Heart right ventricle (tissue), 16 donors: ENCODE results near the gene HSD11B2. TPM values are rescaled to one million over a fixed set of nuclear protein-coding genes. Genes with fewer than 3 reads are reported as not detected.

Source experiments
- ATAC-seq, 8 donors: fragments of 200-7000 bp; cut with Tn5 transposase; one replicate each; pipeline ENCODE4 v1.9.1; 2020; ENCODE audit warnings: mild to moderate bottlenecking in 8 of 8, moderate library complexity in 8 of 8, moderate number of reproducible peaks in 1 of 8
- DNase-seq, 2 donors: peaks; one replicate each; pipeline ENCODE4 v3.0.0-alpha.2; 2020
- H3K27ac ChIP-seq, 10 donors: fragments of 200-600 bp; sonication (generic) in 2 of 10; one replicate each; pipeline versions ENCODE4 v1.5.0 to v1.8.0; 2020 to 2022; ENCODE audit warnings: mild to moderate bottlenecking in 3 of 10
- H3K27me3 ChIP-seq, 7 donors: fragments of 200-600 bp; one replicate each; pipeline ENCODE4 v1.8.0; 2021 to 2022; ENCODE audit warnings: mild to moderate bottlenecking in 2 of 7
- H3K36me3 ChIP-seq, 9 donors: fragments of 200-600 bp; sonication (generic) in 1 of 9; one replicate each; pipeline versions ENCODE4 v1.5.0 to v1.8.0; 2020 to 2022; ENCODE audit warnings: mild to moderate bottlenecking in 2 of 9
- H3K4me1 ChIP-seq, 9 donors: fragments of 200-600 bp; sonication (generic) in 1 of 9; one replicate each; pipeline versions ENCODE4 v1.5.0 to v1.8.0; 2020 to 2022; ENCODE audit warnings: mild to moderate bottlenecking in 4 of 9
- H3K4me3 ChIP-seq, 10 donors: fragments of 200-600 bp; sonication (generic) in 2 of 10; one replicate each; pipeline versions ENCODE4 v1.5.0 to v1.8.0; 2020 to 2022; ENCODE audit warnings: mild to moderate bottlenecking in 7 of 10, moderate library complexity in 2 of 10
- H3K9me3 ChIP-seq, 11 donors: fragments of 200-600 bp in 10 of 11; sonication (generic) in 2 of 11; one replicate each; pipeline versions ENCODE4 v1.5.0 to v1.8.0; 2013 to 2022; ENCODE audit warnings: mild to moderate bottlenecking in 2 of 11, control low read depth in 1 of 11, moderate library complexity in 1 of 11
- CTCF ChIP-seq, 9 donors: fragments of 200-600 bp; sonication (generic) in 2 of 9; IDR thresholded peaks; one replicate each; pipeline versions ENCODE4 v1.5.0 to v1.8.0; 2021 to 2022; ENCODE audit warnings: antibody characterized with exemption in 9 of 9, mild to moderate bottlenecking in 5 of 9, moderate library complexity in 1 of 9
- WGBS, 2 donors: extraction: QIAGEN DNeasy Blood & Tissue Kit; methylation state at CpG; one replicate each; pipeline ENCODE4 v1.1.7; 2013; ENCODE audit warnings: inconsistent platforms in 1 of 2; 5-methylcytosine and 5-hydroxymethylcytosine counted together
- intact Hi-C, 10 donors: fragments of 100-400 bp; cut with DNase I; formaldehyde crosslinking; loops; one replicate each; pipeline versions ENCODE4 v1.11.1 to v1.14.2; 2022
- polyA plus RNA-seq, 2 donors: library from polyadenylated mRNA; stranded (reverse); fragments of 200-250 nt; gene quantifications; one replicate each; pipeline ENCODE4 v1.2.3, GENCODE V29; 2013
- total RNA-seq, 10 donors: library from RNA; stranded (reverse); fragmentation: NEBNext Ultra II Directional in 3 of 10; extraction: Animal tissue kit (Norgen Biotek cat#: 25700) in 3 of 10; gene quantifications; one replicate each; pipeline versions ENCODE4 v1.2.1 to v1.2.4, GENCODE V29; 2021 to 2023
- donor health status: Arrhythmogenic right ventricular cardiomyopathy.
- donor health status: ischemic (EF 13 %, LVEDD 7.1; RV severe dilation, severe dysfunction).
- donor health status: healthy with polysubstance abuse.
- donor health status: DM: no; HTN: yes; CAD: no.
- donor health status: DM: no; HTN: no; CAD: no.
- donor health status: ischemic (EF 25% LVEDD 6.9; RV normal size, moderate dysfunction).
- donor health status: ischemic (EF 25% LVEDD 5.7; RV mildly dilated, moderate dysfunction).
- donor health status: healthy.
- donor health status: DM: yes; HTN: yes; CAD: no.
- donor health status: Ischemic cardiomyopathy.
- donor health status: ischemic (EF 35%, LVEDD 5.7; RV mildly dilated, moderate dysfunction).
- donor health status: nonischemic (EF 11% LVEDD 7.7; RV severe dilation, severe dysfunction).
- donor health status: DM: yes; HTN: yes; CAD: no.
- donor health status: PGD.
- donor health status: ischemic (EF 29% LVEDD 5.4; RV normal size, mild dysfunction).
- donor health status: nonischemic (EF 23%, LVEDD 6.1; RV moderate dilation, normal function).

The HSD11B2 gene
- total and polyA plus RNA-seq, 12 donors = 0.16 to 1.4 (median 0.51) TPM; not detected in 1

DNA sequence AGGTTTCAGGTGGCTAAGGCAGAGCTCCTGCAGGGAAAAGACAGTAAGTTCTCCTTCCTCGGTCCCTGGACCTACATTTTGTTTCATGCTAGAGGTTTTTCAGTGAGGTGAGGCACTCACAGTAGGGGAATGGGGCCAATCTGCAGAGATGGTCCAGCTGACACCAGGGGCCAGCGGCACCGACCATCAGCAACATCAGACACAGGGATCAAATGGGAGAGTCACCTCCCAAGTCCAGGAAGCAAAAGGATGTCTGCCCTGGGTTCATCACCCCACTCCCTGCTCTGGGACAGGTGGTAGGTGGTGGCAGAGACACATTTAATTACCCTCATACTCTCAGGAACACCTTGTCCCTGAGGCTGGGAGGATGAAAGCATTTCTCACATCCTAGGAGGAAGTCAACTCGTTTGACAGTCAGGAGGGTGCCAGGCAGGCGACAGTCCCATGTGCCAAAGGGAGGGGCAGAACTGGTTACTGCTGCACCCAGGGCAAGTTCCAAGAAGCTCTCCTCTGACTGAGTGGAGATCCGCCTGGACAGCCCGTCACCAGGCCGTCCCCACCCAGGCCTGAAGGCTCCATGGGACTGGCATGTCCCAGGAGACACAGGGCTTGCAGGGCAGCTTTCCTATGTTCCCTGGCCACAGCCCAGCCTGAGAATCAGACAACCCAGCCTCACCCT is 30.8 kb downstream of the HSD11B2 start:
- ATAC-seq (no peak), DNase-seq (no peak)
- no peaks in the 10 kb centered on the region for H3K9me3 ChIP-seq
- TF ChIP-seq CTCF (IDR thresholded peaks at IDR 0.05) = no peak
- peaks cover 49 to 91% (median 85%) of the 10 kb centered on the region in 9 donors for H3K4me1 ChIP-seq
- no peak overlapping the region for H3K27ac ChIP-seq
- no peak overlapping the region for H3K4me3 ChIP-seq
- WGBS, 2 donors = 80 to 91% methylated on average over 8 of the region's 8 CpGs
- peaks cover 0 to 25% (median 0%) of the 10 kb centered on the region in 9 donors for H3K36me3 ChIP-seq
- no peaks in the 10 kb centered on the region for H3K27me3 ChIP-seq
- intact Hi-C loops = loop anchor here in 5 of 10 donors (5.0 to 10.0 kb wide), 3 partner anchors 34 to 97 kb away; no protein-coding TSS in a partner anchor

DNA sequence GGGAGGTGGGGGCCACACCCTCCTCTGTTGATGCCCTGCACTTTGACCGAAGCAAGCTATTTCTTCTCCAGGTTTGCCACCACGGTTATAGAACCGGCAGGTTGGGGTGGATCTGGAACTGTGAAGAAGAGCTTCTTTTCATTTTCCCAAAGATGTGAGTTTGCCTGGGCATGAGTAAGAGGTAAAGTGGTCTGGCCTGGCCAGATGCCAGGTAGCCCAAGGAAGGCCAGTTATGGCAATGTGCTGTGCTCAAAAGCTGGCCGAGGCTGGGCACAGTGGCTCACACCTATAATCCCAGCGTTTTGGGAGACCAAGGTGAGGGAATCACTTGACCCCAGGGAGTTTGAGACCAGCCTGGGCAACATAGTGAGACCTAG is 31.3 kb downstream of the HSD11B2 start:
- ATAC-seq = no peak
- DNase-seq = no peak
- H3K27ac ChIP-seq = no peak overlapping the region
- H3K27me3 ChIP-seq = no peaks in the 10 kb centered on the region
- 96 to 97% methylated on average over 5 of the region's 5 CpGs for WGBS, 2 donors
- H3K36me3 ChIP-seq = peaks cover 0 to 24% (median 0%) of the 10 kb centered on the region in 9 donors
- intact Hi-C loops = loop anchor here in 5 of 10 donors (5.0 to 10.0 kb wide), 3 partner anchors 35 to 97 kb away; no protein-coding TSS in a partner anchor
- no peaks in the 10 kb centered on the region for H3K9me3 ChIP-seq
- no peak overlapping the region for H3K4me3 ChIP-seq
- TF ChIP-seq CTCF (IDR thresholded peaks at IDR 0.05) = no peak
- peaks cover 45 to 87% (median 79%) of the 10 kb centered on the region in 9 donors for H3K4me1 ChIP-seq

GRCh38 chr16:67463059-67463458 is 32.1 kb downstream of the HSD11B2 start:
- Histone ChIP-seq H3K9me3 (no peaks in the 10 kb centered on the region), H3K4me3 (no peak overlapping the region), H3K27ac (no peak overlapping the region), H3K27me3 (no peaks in the 10 kb centered on the region), H3K36me3 (peaks cover 0 to 20% (median 0%) of the 10 kb centered on the region in 9 donors), H3K4me1 (peaks cover 37 to 86% (median 75%) of the 10 kb centered on the region in 9 donors)
- ATAC-seq = no peak
- no peak for DNase-seq
- intact Hi-C loops = loop anchor here in 5 of 10 donors (5.0 to 10.0 kb wide), 3 partner anchors 36 to 98 kb away; no protein-coding TSS in a partner anchor
- WGBS, 2 donors = 75 to 87% methylated on average over 5 of the region's 5 CpGs
- TF ChIP-seq CTCF (IDR thresholded peaks at IDR 0.05) = no peak

- peaks cover 31 to 86% (median 72%) of the 10 kb centered on the region in 9 donors for H3K4me1 ChIP-seq
- H3K27ac ChIP-seq = no peak overlapping the region
Measured at GRCh38 chr16:67463691-67464090, 32.8 kb downstream of the HSD11B2 start.

More at GRCh38 chr16:67463691-67464090, 32.8 kb downstream of the HSD11B2 start:
- DNase-seq (no peak), ATAC-seq (no peak)
- intact Hi-C loops = loop anchor here in 7 of 10 donors (2.0 to 10.0 kb wide), 6 partner anchors 35 to 99 kb away; no protein-coding TSS in a partner anchor
- no peaks in the 10 kb centered on the region for H3K27me3 ChIP-seq
- H3K9me3 ChIP-seq = no peaks in the 10 kb centered on the region
- H3K4me3 ChIP-seq = no peak overlapping the region
- no peak for TF ChIP-seq CTCF (IDR thresholded peaks at IDR 0.05)
- WGBS, 2 donors = 81 to 96% methylated on average over 4 of the region's 4 CpGs
- peaks cover 0 to 20% (median 0%) of the 10 kb centered on the region in 9 donors for H3K36me3 ChIP-seq
